ENCODE measurements around the gene RPL10A. TPM values are rescaled to one million over a fixed set of nuclear protein-coding genes. Genes with fewer than 3 reads are reported as not detected.
A peak's percentile ranks its signal among the peaks of the same experiment; 100 is the strongest.

RPL10A gene
- total RNA-seq, 1 donor from 2014 or later: 1,245 TPM

DNA sequence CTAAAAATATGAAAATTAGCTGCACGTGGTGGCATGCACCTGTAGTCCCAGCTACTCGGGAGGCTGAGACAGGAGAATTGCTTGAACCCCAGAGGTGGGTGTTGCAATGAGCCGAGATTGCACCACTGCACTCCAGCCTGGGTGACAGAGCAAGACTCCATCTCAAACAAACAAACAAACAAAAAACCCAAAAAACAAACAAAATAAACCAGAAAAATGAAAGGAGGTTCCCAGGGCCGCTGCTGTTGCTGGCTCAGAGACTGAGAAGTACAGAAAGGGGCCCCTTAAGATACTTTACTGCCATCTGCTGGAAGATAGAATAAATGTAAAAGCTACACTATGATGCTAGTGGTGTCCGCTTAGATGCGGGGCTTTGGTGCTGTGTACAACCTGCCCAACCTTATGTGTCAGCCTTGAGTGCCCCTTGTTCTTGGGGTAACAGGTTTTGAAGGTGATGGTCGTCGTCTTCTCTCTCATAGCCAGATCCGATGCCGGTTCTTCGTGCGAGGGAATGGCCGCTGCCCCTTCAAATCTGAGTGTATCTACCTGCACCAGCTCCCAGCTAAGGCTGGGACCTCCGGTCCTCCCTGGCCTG lies 18.8 kb upstream of the RPL10A start:
- H3K27ac Mint-ChIP-seq (ENCODE audit: unreplicated experiment): no peak overlapping the region
- TF ChIP-seq, protein P1, sequence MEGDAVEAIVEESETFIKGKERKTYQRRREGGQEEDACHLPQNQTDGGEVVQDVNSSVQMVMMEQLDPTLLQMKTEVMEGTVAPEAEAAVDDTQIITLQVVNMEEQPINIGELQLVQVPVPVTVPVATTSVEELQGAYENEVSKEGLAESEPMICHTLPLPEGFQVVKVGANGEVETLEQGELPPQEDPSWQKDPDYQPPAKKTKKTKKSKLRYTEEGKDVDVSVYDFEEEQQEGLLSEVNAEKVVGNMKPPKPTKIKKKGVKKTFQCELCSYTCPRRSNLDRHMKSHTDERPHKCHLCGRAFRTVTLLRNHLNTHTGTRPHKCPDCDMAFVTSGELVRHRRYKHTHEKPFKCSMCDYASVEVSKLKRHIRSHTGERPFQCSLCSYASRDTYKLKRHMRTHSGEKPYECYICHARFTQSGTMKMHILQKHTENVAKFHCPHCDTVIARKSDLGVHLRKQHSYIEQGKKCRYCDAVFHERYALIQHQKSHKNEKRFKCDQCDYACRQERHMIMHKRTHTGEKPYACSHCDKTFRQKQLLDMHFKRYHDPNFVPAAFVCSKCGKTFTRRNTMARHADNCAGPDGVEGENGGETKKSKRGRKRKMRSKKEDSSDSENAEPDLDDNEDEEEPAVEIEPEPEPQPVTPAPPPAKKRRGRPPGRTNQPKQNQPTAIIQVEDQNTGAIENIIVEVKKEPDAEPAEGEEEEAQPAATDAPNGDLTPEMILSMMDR (IDR thresholded peaks at IDR 0.05): peak; percentile 85
- H3K27me3 Mint-ChIP-seq (ENCODE audit: unreplicated experiment): no peaks in the 10 kb centered on the region
- DNase-seq (ENCODE audit: extremely low spot score, unreplicated experiment): no peak
- no peaks in the 10 kb centered on the region for H3K36me3 Mint-ChIP-seq (ENCODE audit: unreplicated experiment)
- H3K9me3 Mint-ChIP-seq (ENCODE audit: unreplicated experiment): no peaks in the 10 kb centered on the region
- no peak overlapping the region for H3K4me3 Mint-ChIP-seq (ENCODE audit: unreplicated experiment)
- H3K4me1 Mint-ChIP-seq (ENCODE audit: unreplicated experiment): peaks cover 24% of the 10 kb centered on the region

DNA sequence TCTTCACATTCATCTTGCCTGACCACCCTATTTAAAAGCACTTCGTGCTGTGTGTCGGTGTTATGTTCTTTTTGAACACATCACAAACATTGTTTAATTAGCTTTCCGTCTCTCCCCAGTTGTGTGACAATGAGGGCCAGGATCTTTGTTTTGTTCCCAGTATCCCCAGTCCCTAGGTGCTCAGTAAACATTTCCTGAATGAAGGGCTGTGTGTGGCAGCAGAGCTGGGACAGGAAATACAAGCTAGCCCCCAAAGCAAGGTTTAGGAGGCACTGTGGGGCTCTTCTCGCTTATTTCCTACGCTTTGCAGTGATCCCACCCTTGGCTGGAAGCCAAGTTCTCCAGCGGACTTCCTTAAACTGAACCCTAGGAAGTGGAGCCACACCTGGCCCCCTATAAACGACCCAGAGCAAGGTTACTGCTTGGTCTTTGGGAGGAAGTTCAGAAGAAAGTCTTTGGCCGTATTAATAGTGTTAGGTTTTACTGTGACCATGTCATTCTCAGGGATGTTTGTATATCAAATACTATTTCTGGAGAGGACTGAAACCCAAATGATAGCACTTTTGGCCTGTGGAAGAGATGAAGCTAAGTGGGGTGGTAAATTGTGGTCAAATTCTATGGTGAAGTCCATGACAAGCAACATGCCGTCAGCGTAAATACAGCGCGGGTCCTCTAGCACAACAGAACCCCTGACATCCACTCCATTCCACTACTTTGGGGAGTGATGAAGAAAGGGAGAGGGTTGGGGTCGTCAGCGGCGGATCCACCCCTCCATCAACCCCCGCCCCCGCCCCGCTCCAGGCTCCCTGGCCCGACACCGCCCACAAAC lies 16.6 kb upstream of the RPL10A start:
- TF ChIP-seq, protein P1 (IDR thresholded peaks at IDR 0.05): no peak
- Mint-ChIP-seq H3K36me3 (ENCODE audit: unreplicated experiment) (peaks cover 8% of the 10 kb centered on the region), H3K4me3 (ENCODE audit: unreplicated experiment) (peak overlapping the region; percentile 79), H3K27me3 (ENCODE audit: unreplicated experiment) (no peaks in the 10 kb centered on the region), H3K9me3 (ENCODE audit: unreplicated experiment) (no peaks in the 10 kb centered on the region), H3K4me1 (ENCODE audit: unreplicated experiment) (peaks cover 34% of the 10 kb centered on the region), H3K27ac (ENCODE audit: unreplicated experiment) (peak overlapping the region; percentile 3)
- no peak for DNase-seq (ENCODE audit: extremely low spot score, unreplicated experiment)

DNA sequence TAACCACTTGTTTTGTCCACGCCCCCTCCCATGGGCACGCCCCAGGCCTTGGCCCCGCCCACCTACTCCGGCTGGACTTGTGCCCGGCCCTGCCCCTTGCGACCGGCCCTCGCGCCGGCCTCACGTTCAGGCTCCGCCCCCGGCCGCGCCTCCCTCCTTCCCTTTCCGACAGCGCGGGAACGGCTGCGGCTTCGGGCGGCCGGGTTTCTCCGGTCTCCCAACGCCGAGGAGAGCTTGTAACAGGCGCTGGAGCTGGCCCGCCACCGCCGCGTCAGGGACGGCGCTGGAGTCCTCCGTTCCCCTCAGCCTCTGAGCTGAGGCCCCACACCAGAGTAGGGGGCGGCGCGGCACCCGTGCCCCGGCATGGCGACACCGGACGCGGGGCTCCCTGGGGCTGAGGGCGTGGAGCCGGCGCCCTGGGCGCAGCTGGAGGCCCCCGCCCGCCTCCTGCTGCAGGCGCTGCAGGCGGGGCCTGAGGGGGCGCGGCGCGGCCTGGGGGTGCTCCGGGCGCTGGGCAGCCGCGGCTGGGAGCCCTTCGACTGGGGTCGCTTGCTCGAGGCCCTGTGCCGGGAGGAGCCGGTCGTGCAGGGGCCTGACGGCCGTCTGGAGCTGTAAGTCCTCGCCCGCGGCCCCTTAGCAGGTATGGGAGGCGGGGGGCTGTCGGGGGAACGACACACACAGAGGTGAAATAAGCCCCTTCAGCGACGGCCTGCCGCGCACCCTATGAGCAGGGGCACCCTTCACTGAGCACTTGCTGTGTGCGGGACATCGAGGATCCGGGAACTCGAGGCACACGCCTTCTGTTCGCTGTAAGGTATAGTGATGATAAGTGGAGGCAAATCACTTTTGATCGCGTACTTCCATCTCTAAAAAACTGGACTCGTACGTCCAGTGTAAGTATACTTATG lies 15.8 kb upstream of the RPL10A start, which contains the start of gene FANCE:
FANCE (plus strand) TSS at position 156 of the 908 bp plus-strand sequence; CDS start at position 364, 208 bp downstream.
- no peaks in the 10 kb centered on the region for H3K27me3 Mint-ChIP-seq (ENCODE audit: unreplicated experiment)
- H3K27ac Mint-ChIP-seq (ENCODE audit: unreplicated experiment): peak within 1 kb of the TSS; percentile 12
- peak; percentile 98 for DNase-seq (ENCODE audit: extremely low spot score, unreplicated experiment)
- no peaks in the 10 kb centered on the region for H3K9me3 Mint-ChIP-seq (ENCODE audit: unreplicated experiment)
- H3K36me3 Mint-ChIP-seq (ENCODE audit: unreplicated experiment): peaks cover 8% of the 10 kb centered on the region
- H3K4me3 Mint-ChIP-seq (ENCODE audit: unreplicated experiment): peak within 1 kb of the TSS; percentile 79
- H3K4me1 Mint-ChIP-seq (ENCODE audit: unreplicated experiment): peaks cover 34% of the 10 kb centered on the region
- TF ChIP-seq, protein P1 (IDR thresholded peaks at IDR 0.05): no peak

DNA sequence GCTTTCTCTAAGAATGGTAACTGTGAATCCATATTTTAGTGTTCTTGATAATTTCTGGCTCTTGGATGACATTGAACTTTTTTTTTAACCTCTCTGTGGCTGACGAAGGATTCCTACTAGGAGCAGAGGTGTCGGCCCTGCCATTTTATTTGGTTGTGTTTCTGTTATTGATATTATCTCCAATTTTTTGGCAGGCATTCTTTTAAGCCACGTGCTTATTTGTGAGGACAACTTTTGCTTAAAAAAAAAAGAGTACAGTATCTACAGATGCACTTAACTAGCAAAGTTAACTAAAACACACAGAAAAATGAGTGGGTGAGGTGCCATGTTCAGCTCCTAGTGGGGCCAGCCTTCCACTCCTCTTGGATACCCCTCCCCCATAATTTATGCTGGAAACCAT lies 15.0 kb upstream of the RPL10A start:
- no peak for DNase-seq (ENCODE audit: extremely low spot score, unreplicated experiment)
- Mint-ChIP-seq H3K4me3 (ENCODE audit: unreplicated experiment) (peak overlapping the region; percentile 73), H3K4me1 (ENCODE audit: unreplicated experiment) (peaks cover 32% of the 10 kb centered on the region), H3K27me3 (ENCODE audit: unreplicated experiment) (no peaks in the 10 kb centered on the region), H3K27ac (ENCODE audit: unreplicated experiment) (peak overlapping the region; percentile 12), H3K9me3 (ENCODE audit: unreplicated experiment) (no peaks in the 10 kb centered on the region), H3K36me3 (ENCODE audit: unreplicated experiment) (peaks cover 8% of the 10 kb centered on the region)
- TF ChIP-seq, protein P1 (IDR thresholded peaks at IDR 0.05): no peak
